RWPE1 (cell line): ENCODE results near the gene ROMO1.
A peak's percentile ranks its signal among the peaks of the same experiment; 100 is the strongest.
"Not testable (repeated sequence)": the region's sequence is repeated elsewhere in the genome, so short reads cannot be mapped to it uniquely, and the experiment has no call there.

Experiments used
- CTCF ChIA-PET: fragments of 350-600 bp; sonication (Branson Sonifier 250); formaldehyde crosslinking; extraction: SDS; loops from one replicate; lab custom pipeline; 2021; lab: Yijun Ruan, JAX
- POLR2A ChIA-PET: fragments of 400-600 bp; formaldehyde crosslinking; extraction: SDS; loops from one replicate; lab custom pipeline; 2020; ENCODE audit warnings: antibody characterized with exemption; ENCODE audit not compliant: low non-redundant PET; lab: Yijun Ruan, JAX
- DNase-seq: peaks from one replicate; pipeline ENCODE4 v3.0.0; 2012; ENCODE audit warnings: low spot score
- H3K27ac ChIP-seq: fragments of 450-650 bp; 2 replicates; pipeline ENCODE4 v1.5.1; 2017
- CTCF ChIP-seq: fragments of 450-650 bp; conservative IDR thresholded peaks from 2 replicates; pipeline ENCODE4 v1.5.1; 2017; ENCODE audit warnings: low read depth, mild to moderate bottlenecking

Gene ROMO1

DNA sequence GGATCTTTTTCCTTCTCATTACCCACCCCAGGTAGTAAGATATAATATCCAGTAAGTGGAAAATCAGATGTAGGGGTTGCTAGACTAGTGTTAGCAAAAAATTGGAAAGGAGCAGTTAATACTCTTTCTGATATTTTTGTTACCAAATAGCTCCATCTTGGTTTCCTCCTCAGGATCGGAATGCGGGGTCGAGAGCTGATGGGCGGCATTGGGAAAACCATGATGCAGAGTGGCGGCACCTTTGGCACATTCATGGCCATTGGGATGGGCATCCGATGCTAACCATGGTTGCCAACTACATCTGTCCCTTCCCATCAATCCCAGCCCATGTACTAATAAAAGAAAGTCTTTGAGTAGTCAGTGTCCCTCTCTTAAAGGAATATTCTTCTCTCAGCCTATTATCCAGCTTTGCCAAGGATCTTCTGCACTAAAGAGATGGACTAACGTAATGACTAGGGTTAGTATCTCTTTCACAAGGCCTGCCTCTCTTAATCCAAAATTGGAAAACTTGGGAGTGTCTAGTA, 1.5 kb downstream of the ROMO1 start:
- POLR2A ChIA-PET, result no interaction called here
- peak overlapping the region; percentile 59 for H3K27ac ChIP-seq
- CTCF ChIA-PET, result interaction anchor here (0.5 to 0.7 kb wide), 3 partner anchors 70 to 1588 kb away, joined by 3 read pairs; no protein-coding TSS in a partner anchor
- no peak for TF ChIP-seq CTCF
- peak; percentile 45 for DNase-seq

GRCh38 chr20:35702051-35702823, 3.0 kb downstream of the ROMO1 start:
- ChIA-PET POLR2A (interaction anchor here (0.6 to 1.4 kb wide), 2 partner anchors 40 to 263 kb away, joined by 3 read pairs; partner anchors contain the start of gene RBM39), CTCF (interaction anchor here (0.5 to 1.4 kb wide), 6 partner anchors 10 to 689 kb away, joined by 3 to 4 read pairs (median 3); no protein-coding TSS in a partner anchor)
- peak overlapping the region; percentile 59 for H3K27ac ChIP-seq
- no peak for DNase-seq
- no peak for TF ChIP-seq CTCF

- no peak for DNase-seq
- no peak for TF ChIP-seq CTCF
- POLR2A ChIA-PET, result interaction anchor here (0.6 to 1.4 kb wide), 2 partner anchors 39 to 262 kb away, joined by 3 read pairs; partner anchors contain the start of gene RBM39
- peak overlapping the region; percentile 59 for H3K27ac ChIP-seq
- CTCF ChIA-PET, result interaction anchor here (0.6 to 1.4 kb wide), 3 partner anchors 9 to 690 kb away, joined by 3 read pairs; no protein-coding TSS in a partner anchor
Measured at GRCh38 chr20:35702824-35703695, 3.9 kb downstream of the ROMO1 start.

- H3K27ac ChIP-seq, result no peak overlapping the region
- no peak for TF ChIP-seq CTCF
- ChIA-PET POLR2A (no interaction called here), CTCF (interaction anchor here (0.6 to 0.7 kb wide), 2 partner anchors 35 to 200 kb away, joined by 3 to 4 read pairs; no protein-coding TSS in a partner anchor)
- DNase-seq, result no peak
Measured at GRCh38 chr20:35704514-35705261, 5.5 kb downstream of the ROMO1 start.

DNA sequence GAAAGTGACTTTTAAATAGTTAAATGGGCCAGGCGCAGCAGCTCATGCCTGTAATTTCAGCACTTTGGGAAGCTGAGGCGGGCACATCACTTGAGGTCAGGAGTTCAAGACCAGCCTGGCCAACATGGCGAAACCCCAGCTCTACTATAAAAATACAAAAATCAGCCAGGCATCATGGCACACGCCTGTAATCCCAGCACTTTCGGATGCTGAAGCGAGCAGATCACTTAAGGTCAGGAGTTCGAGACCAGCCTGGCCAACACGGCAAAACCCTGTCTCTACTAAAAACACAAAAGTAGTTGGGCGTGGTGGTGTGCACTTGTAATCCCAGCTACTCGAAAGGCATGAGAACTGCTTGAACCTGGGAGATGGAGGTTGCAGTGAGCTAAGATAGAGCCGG, 6.7 kb downstream of the ROMO1 start:
- peak overlapping the region; percentile 42 for H3K27ac ChIP-seq
- POLR2A ChIA-PET, result not testable (repeated sequence)
- CTCF ChIA-PET, result interaction anchor here (1.8 kb wide), 1 partner anchor 13 kb away, joined by 6 read pairs; no protein-coding TSS in a partner anchor

DNA sequence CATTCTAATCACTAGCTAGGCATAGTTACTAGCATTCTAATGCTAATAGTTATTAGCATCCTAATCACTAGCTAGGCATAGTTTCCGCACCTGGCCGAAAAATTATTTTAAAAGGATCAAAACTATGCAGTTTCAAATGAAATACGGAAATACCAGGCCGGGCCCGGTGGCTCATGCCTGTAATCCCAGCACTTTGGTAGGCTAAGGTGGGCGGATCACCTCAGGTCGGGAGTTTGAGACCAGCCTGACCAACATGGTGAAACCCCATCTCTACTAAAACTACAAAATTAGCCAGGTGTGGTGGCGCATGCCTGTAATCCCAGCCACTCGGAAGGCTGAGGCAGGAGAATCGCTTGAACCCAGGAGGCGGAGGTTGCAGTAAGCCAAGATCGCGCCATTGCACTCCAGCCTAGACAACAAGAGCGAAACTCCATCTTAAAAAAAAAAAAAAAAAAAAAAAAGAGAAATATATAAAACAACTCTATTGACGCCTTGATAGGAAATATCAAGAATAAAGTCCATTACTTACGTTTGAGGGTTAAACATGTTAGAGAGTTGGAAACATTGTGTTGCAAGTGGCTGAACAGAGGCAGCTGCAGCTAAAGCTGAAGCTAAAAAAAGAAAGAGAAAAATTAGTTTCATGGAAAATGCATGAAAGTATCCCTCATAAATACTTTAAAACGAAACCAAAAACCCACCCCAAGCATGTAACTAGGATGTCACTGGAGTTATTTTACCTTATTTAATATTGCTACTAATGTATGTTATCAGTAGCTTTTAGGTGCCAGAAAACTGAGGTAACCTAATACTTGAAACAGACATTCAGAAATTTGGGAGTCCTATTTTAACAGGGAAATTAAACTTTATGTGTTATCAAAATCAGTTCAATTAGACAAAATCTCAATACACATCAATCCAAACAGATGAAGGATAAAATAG, 7.7 kb downstream of the ROMO1 start:
- ChIA-PET POLR2A (interaction anchor here (0.6 kb wide), 1 partner anchor 162 kb away, joined by 5 read pairs; no protein-coding TSS in a partner anchor), CTCF (interaction anchor here (1.8 kb wide), 1 partner anchor 12 kb away, joined by 6 read pairs; no protein-coding TSS in a partner anchor)

More for the DNA sequence above, 6.7 kb downstream of the ROMO1 start:
- not testable (repeated sequence) for DNase-seq

More for the DNA sequence above, 7.7 kb downstream of the ROMO1 start:
- DNase-seq, H3K27ac ChIP-seq: not testable (repeated sequence)
